ENCODE measurements around the gene HES3. TPM values are rescaled to one million over a fixed set of nuclear protein-coding genes. Genes with fewer than 3 reads are reported as not detected.

The HES3 gene
- total and polyA plus RNA-seq, 2 of the 4 experiments (the other 2 are of a cell fraction): not detected

DNA sequence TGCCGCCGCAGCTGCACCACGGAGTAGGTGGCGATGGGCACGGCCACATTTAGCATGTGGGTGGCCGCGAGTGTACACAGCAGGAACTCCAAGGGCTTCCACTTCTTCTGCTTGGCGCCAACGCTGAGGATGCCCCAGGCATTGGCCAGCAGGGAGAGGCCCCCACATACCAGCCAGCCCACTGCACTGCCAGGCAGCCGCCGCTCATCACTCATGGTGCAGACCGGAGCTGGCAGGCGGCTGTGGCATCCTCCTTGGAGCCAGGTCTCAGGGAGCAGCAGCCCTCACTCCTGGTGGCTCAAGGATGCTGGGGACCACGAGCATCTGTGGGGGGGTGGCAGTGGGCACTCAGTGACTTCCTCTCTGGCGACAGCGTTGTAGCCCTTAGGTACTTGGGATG, 10.7 kb downstream of the HES3 start:
- WGBS, 2 experiments (ENCODE audit: extremely low coverage in 2 of 2, insufficient read length in 1 of 2): 93% methylated on average over 5 of the region's 16 CpGs; no CpG with 5 or more reads in 1 of the 2 experiments
- Histone ChIP-seq H2AK5ac (ENCODE audit: low read depth, low read length) (no peak overlapping the region), H2AFZ (replicated peaks; ENCODE audit: low read length, poor library complexity) (no peak overlapping the region), H3K4me3 (ENCODE audit: insufficient read depth, low read depth, low read length) (no peak overlapping the region), H4K8ac (ENCODE audit: low read depth in 2 of 2, low read length in 2 of 2) (no peak overlapping the region), H2AK9ac (replicated peaks; ENCODE audit: low read depth, low read length, poor library complexity) (no peak overlapping the region), H3K27me3 (ENCODE audit: control insufficient read depth, insufficient read depth, low read length) (peaks cover 11% of the 10 kb centered on the region), H3K4ac (ENCODE audit: low read depth, low read length) (no peak overlapping the region), H3K9me3 (ENCODE audit: control insufficient read depth, insufficient read depth, low read length) (no peaks in the 10 kb centered on the region), H3K9me1 (ENCODE audit: insufficient read depth, low read length) (no peaks in the 10 kb centered on the region), H4K20me1 (ENCODE audit: insufficient read depth, low read length) (peaks cover 3% of the 10 kb centered on the region), H3K36me3 (ENCODE audit: control insufficient read depth, insufficient read depth, low read length) (no peaks in the 10 kb centered on the region), H2BK20ac (ENCODE audit: low read depth, low read length) (no peak overlapping the region), H3K4me2 (ENCODE audit: low read depth, low read length) (no peak overlapping the region), H2BK15ac (ENCODE audit: low read depth, low read length) (no peak overlapping the region), H4K5ac (ENCODE audit: low read depth, low read length) (no peak overlapping the region), H3K27ac (ENCODE audit: insufficient read depth, low read length) (no peak overlapping the region), H3K79me1 (ENCODE audit: low read depth in 1 of 2, low read length in 2 of 2) (no peaks in the 10 kb centered on the region), H3K9ac (ENCODE audit: low read depth, low read length) (no peak overlapping the region), H3K56ac (ENCODE audit: extremely low read depth, insufficient read depth, low read length) (no peak overlapping the region), H3K23ac (ENCODE audit: low read depth, low read length) (no peak overlapping the region), H3K18ac (ENCODE audit: low read depth, low read length) (no peak overlapping the region), H3K14ac (replicated peaks; ENCODE audit: low read depth, low read length) (no peak overlapping the region), H3K4me1 (ENCODE audit: control insufficient read depth, insufficient read depth, low read length) (no peaks in the 10 kb centered on the region), H2BK5ac (ENCODE audit: low read depth, low read length, poor library complexity, severe bottlenecking) (no peak overlapping the region), H4K91ac (ENCODE audit: insufficient read depth, low read depth, low read length) (no peak overlapping the region), H2BK120ac (ENCODE audit: low read depth, low read length) (no peak overlapping the region)
- intact Hi-C loops (cut with micrococcal nuclease) (no loop called here), in situ Hi-C loops (cut with MboI; ENCODE audit: low sequenced_read_pairs) (loop anchor here (10.0 kb wide), 1 partner anchor 150 kb away; no protein-coding TSS in a partner anchor), dilution Hi-C loops (cut with HindIII; ENCODE audit: low sequenced_read_pairs, unreplicated experiment) (no loop called here)
- POLR2A ChIA-PET (ENCODE audit: unreplicated experiment): no interaction called here
- ATAC-seq (ENCODE audit: low read depth) (no peak), DNase-seq (no peak)
- no TSS peak for BruUV-seq (replicated peaks)
- CTCF ChIA-PET: no interaction called here
- TF ChIP-seq RCOR1 (IDR thresholded peaks at IDR 0.05; ENCODE audit: insufficient replicate concordance, low read length) (no peak), SMC3 (IDR thresholded peaks at IDR 0.05; ENCODE audit: low read depth, low read length) (no peak), CHD1 (IDR thresholded peaks at IDR 0.05; ENCODE audit: low read depth, low read length) (no peak), FOS (IDR thresholded peaks at IDR 0.05; ENCODE audit: low read depth, low read length) (no peak), MAZ (IDR thresholded peaks at IDR 0.05; ENCODE audit: borderline replicate concordance, low read depth, low read length) (no peak), CEBPB (IDR thresholded peaks at IDR 0.05; ENCODE audit: low read depth, low read length) (no peak), MXI1 (IDR thresholded peaks at IDR 0.05; ENCODE audit: borderline replicate concordance, low read depth, low read length) (no peak)

Data from IMR-90 (cell line).